Hepatocyte (in vitro differentiated cells): Measurements from ENCODE around the gene TIMM22.

ENCODE experiments used
- EZH2 ChIP-seq: fragments of 200-600 bp; sonication (generic); IDR thresholded peaks from 2 replicates; pipeline ENCODE4 v1.6.1; 2016; ENCODE audit warnings: antibody characterized with exemption, mild to moderate bottlenecking, borderline replicate concordance
- EZH2phosphoT487 ChIP-seq: fragments of 200-600 bp; sonication (generic); IDR thresholded peaks from one replicate; pipeline ENCODE4 v1.6.1; 2018; ENCODE audit warnings: antibody characterized with exemption, mild to moderate bottlenecking, low read depth, moderate library complexity; ENCODE audit not compliant: unreplicated experiment, severe bottlenecking
- TF ChIP-seq, protein P1 (sequence below): fragments of 200-600 bp; sonication (generic); IDR thresholded peaks from 2 replicates; pipeline ENCODE4 v1.5.1; 2016; ENCODE audit warnings: antibody characterized with exemption, mild to moderate bottlenecking; ENCODE audit not compliant: poor library complexity

- TF ChIP-seq, protein P1, sequence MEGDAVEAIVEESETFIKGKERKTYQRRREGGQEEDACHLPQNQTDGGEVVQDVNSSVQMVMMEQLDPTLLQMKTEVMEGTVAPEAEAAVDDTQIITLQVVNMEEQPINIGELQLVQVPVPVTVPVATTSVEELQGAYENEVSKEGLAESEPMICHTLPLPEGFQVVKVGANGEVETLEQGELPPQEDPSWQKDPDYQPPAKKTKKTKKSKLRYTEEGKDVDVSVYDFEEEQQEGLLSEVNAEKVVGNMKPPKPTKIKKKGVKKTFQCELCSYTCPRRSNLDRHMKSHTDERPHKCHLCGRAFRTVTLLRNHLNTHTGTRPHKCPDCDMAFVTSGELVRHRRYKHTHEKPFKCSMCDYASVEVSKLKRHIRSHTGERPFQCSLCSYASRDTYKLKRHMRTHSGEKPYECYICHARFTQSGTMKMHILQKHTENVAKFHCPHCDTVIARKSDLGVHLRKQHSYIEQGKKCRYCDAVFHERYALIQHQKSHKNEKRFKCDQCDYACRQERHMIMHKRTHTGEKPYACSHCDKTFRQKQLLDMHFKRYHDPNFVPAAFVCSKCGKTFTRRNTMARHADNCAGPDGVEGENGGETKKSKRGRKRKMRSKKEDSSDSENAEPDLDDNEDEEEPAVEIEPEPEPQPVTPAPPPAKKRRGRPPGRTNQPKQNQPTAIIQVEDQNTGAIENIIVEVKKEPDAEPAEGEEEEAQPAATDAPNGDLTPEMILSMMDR = no peak
- TF ChIP-seq EZH2 (no peak), EZH2phosphoT487 (no peak)
Measured at GRCh38 chr17:1036171-1036844, 39.4 kb downstream of the TIMM22 start.
